DND-41 (cell line): ENCODE measurements around the gene EGFLAM.

Experiments
- CTCF ChIP-seq: IDR thresholded peaks from 2 replicates; pipeline ENCODE4 v1.5.1; 2012; ENCODE audit warnings: borderline replicate concordance, low read length, moderate library complexity, mild to moderate bottlenecking; ENCODE audit not compliant: poor library complexity, severe bottlenecking; ENCODE audit errors: extremely low read depth
- EZH2 ChIP-seq: IDR thresholded peaks from 3 replicates; pipeline ENCODE4 v1.6.1; 2012; ENCODE audit warnings: borderline replicate concordance, low read depth, mild to moderate bottlenecking, moderate library complexity, low read length, inconsistent platforms; ENCODE audit not compliant: severe bottlenecking

- TF ChIP-seq CTCF (no peak), EZH2 (no peak)
Measured at GRCh38 chr5:38321978-38322377, 63.6 kb downstream of the EGFLAM start.
